Right lobe of liver (tissue), 6 donors: ENCODE measurements around the gene EML2. TPM values are rescaled to one million over a fixed set of nuclear protein-coding genes. Genes with fewer than 3 reads are reported as not detected.

Experiments
- ATAC-seq, 4 donors: fragments of 200-7000 bp; cut with Tn5 transposase; one replicate each; pipeline ENCODE4 v1.9.1; 2020; ENCODE audit warnings: mild to moderate bottlenecking in 4 of 4, moderate library complexity in 4 of 4
- DNase-seq, 3 donors: peaks; one replicate each; pipeline ENCODE4 v3.0.0-alpha.2; 2020
- H3K27ac ChIP-seq, 3 donors: fragments of 200-600 bp; one replicate each; pipeline ENCODE4 v1.8.0; 2022
- H3K27me3 ChIP-seq, 2 donors: fragments of 200-600 bp; one replicate each; pipeline ENCODE4 v1.8.0; 2022
- H3K36me3 ChIP-seq, 4 donors: fragments of 200-600 bp; sonication (generic) in 1 of 4; one replicate each; pipeline versions ENCODE4 v1.5.1 to v1.8.0; 2017 to 2022; ENCODE audit warnings: control low read depth in 1 of 4
- H3K4me1 ChIP-seq, 4 donors: fragments of 200-600 bp; sonication (generic) in 1 of 4; one replicate each; pipeline versions ENCODE4 v1.5.1 to v1.8.0; 2017 to 2022; ENCODE audit warnings: control low read depth in 1 of 4
- H3K4me3 ChIP-seq, 3 donors: fragments of 200-600 bp; one replicate each; pipeline ENCODE4 v1.8.0; 2022
- H3K9me3 ChIP-seq, 4 donors: fragments of 200-600 bp; sonication (generic) in 1 of 4; one replicate each; pipeline versions ENCODE4 v1.5.1 to v1.8.0; 2017 to 2022; ENCODE audit warnings: control low read depth in 1 of 4
- CTCF ChIP-seq, 4 donors: fragments of 200-600 bp in 3 of 4; fragments of 450-650 bp in 1 of 4; IDR thresholded peaks; one replicate each; pipeline versions ENCODE4 v1.5.1 to v1.8.0; 2016 to 2022; ENCODE audit warnings: antibody characterized with exemption in 4 of 4, mild to moderate bottlenecking in 2 of 4
- POLR2A ChIP-seq: fragments of 450-650 bp; IDR thresholded peaks from one replicate; pipeline ENCODE4 v1.6.1; 2017; ENCODE audit warnings: antibody characterized with exemption, mild to moderate bottlenecking
- WGBS: methylation state at CpG from one replicate; pipeline ENCODE4 v1.1.6; 2018; ENCODE audit warnings: low coverage, low lambda C conversion rate; ENCODE audit not compliant: insufficient coverage; ENCODE audit errors: missing lambda C conversion rate; 5-methylcytosine and 5-hydroxymethylcytosine counted together
- intact Hi-C, 2 donors: fragments of 100-400 bp; cut with DNase I; formaldehyde crosslinking; loops; one replicate each; pipeline versions ENCODE4 v1.11.2 to v1.14.1; 2022
- total RNA-seq, 6 experiments: library from RNA; depleted of rRNA in 2 of 6; stranded (reverse); fragments of >200 nt in 2 of 6; fragmentation: NEBNext Ultra II Directional in 3 of 6; extraction: Animal tissue kit (Norgen Biotek cat#: 25700) in 3 of 6; gene quantifications; one replicate each; pipeline versions ENCODE4 v1.1.0 to v1.2.4, GENCODE V29; 2016 to 2023
- donor health status: DM: no; HTN: yes; CAD: no.
- donor health status: DM: no; HTN: no; CAD: no.
- donor health status: DM: no; HTN: no; CAD: no.
- donor health status: DM: no; HTN: yes; CAD: no.
- donor health status: DM: no; HTN: yes; CAD: no.

EML2 gene
- total RNA-seq, 6 experiments from 2014 or later, result 12.6 to 19.7 (median 13.8) TPM

GRCh38 chr19:45643024-45643926 lies 4.1 kb upstream of the EML2 start:
- H3K27me3 ChIP-seq, result peaks cover 0 to 4% of the 10 kb centered on the region in 2 donors
- peak overlapping the region in 1 of 3 donors; percentile 55 for H3K27ac ChIP-seq
- intact Hi-C loops, result loop anchor here (5.0 to 10.0 kb wide), 3 partner anchors 36 to 118 kb away; partner anchors contain the start of gene GPR4 (in 1 of the 2)
- no peaks in the 10 kb centered on the region for H3K9me3 ChIP-seq
- H3K4me1 ChIP-seq, result peaks cover 0 to 27% (median 15%) of the 10 kb centered on the region in 4 donors
- no peaks in the 10 kb centered on the region for H3K36me3 ChIP-seq
- 4% methylated on average over 23 of the region's 39 CpGs for WGBS
- TF ChIP-seq POLR2A, result no peak
- TF ChIP-seq CTCF (IDR thresholded peaks at IDR 0.05), result peak; percentile 95 to 98 (median 96)
- peak; percentile 58 to 65 (median 64) for ATAC-seq
- peak; percentile 84 to 86 (median 86) for DNase-seq
- peak overlapping the region in 1 of 3 donors; percentile 12 for H3K4me3 ChIP-seq

GRCh38 chr19:45641274-45642105 lies 2.3 kb upstream of the EML2 start:
- no peaks in the 10 kb centered on the region for H3K36me3 ChIP-seq
- intact Hi-C loops, result loop anchor here (5.0 to 10.0 kb wide), 3 partner anchors 34 to 117 kb away; partner anchors contain the start of gene GPR4 (in 1 of the 2)
- TF ChIP-seq POLR2A, result no peak
- no peak for TF ChIP-seq CTCF (IDR thresholded peaks at IDR 0.05)
- H3K9me3 ChIP-seq, result no peaks in the 10 kb centered on the region
- peaks cover 0 to 27% (median 15%) of the 10 kb centered on the region in 4 donors for H3K4me1 ChIP-seq
- ATAC-seq, result peak; percentile 66 to 71 (median 70)
- peaks cover 0 to 4% of the 10 kb centered on the region in 2 donors for H3K27me3 ChIP-seq
- peak overlapping the region; percentile 12 to 42 (median 29) for H3K4me3 ChIP-seq
- peak; percentile 81 to 83 (median 83) for DNase-seq
- 5% methylated on average over 27 of the region's 40 CpGs for WGBS
- H3K27ac ChIP-seq, result peak overlapping the region; percentile 47 to 69 (median 55)

GRCh38 chr19:45640849-45641273 lies 1.7 kb upstream of the EML2 start:
- Histone ChIP-seq H3K36me3 (no peaks in the 10 kb centered on the region), H3K9me3 (no peaks in the 10 kb centered on the region), H3K4me3 (no peak overlapping the region), H3K27me3 (no peaks in the 10 kb centered on the region), H3K4me1 (peaks cover 0 to 27% (median 15%) of the 10 kb centered on the region in 4 donors), H3K27ac (no peak overlapping the region)
- no peak for ATAC-seq
- DNase-seq, result no peak
- intact Hi-C loops, result loop anchor here (5.0 to 10.0 kb wide), 3 partner anchors 34 to 116 kb away; partner anchors contain the start of gene GPR4 (in 1 of the 2)
- WGBS, result 46% methylated on average over 17 of the region's 17 CpGs
- TF ChIP-seq CTCF (IDR thresholded peaks at IDR 0.05) (no peak), POLR2A (no peak)
